Cardiac muscle cell (in vitro differentiated cells and primary cell): ENCODE measurements around the gene SH3BGR. TPM values are rescaled to one million over a fixed set of nuclear protein-coding genes. Genes with fewer than 3 reads are reported as not detected.

Source experiments
- DNase-seq, 2 donors: peaks; one replicate each; pipeline versions ENCODE4 v3.0.0 to v3.0.0-alpha.2; 2010 to 2017; ENCODE audit warnings: low read depth in 1 of 2, low spot score in 1 of 2
- H3K27ac ChIP-seq: fragments of 200-600 bp; sonication (generic); 2 replicates; pipeline ENCODE4 v1.5.1; 2016
- H3K27me3 ChIP-seq: fragments of 200-600 bp; sonication (generic); 2 replicates; pipeline ENCODE4 v1.6.0; 2016; ENCODE audit warnings: control low read depth
- H3K36me3 ChIP-seq: fragments of 200-600 bp; sonication (generic); 2 replicates; pipeline ENCODE4 v1.5.1; 2016; ENCODE audit warnings: control low read depth
- H3K4me1 ChIP-seq: fragments of 200-600 bp; sonication (generic); 2 replicates; pipeline ENCODE4 v1.8.1; 2017; ENCODE audit warnings: low read depth, mild to moderate bottlenecking, mixed run types
- H3K4me3 ChIP-seq: fragments of 200-600 bp; sonication (generic); 2 replicates; pipeline ENCODE4 v1.5.1; 2016; ENCODE audit warnings: mild to moderate bottlenecking
- H3K9me3 ChIP-seq: fragments of 200-600 bp; sonication (generic); 2 replicates; pipeline ENCODE4 v1.5.1; 2017; ENCODE audit warnings: low read depth, mild to moderate bottlenecking, control low read depth
- polyA plus RNA-seq: library from polyadenylated mRNA; unstranded; fragments of >200 nt; fragmentation: Nextera tagmentation; extraction: Ambion mirVana; gene quantifications from 2 replicates; pipeline ENCODE4 v1.2.1, GENCODE V29; 2016
- total RNA-seq: library from RNA; depleted of rRNA; stranded (reverse); fragments of >200 nt; gene quantifications from 2 replicates; pipeline ENCODE4 v1.2.3, GENCODE V29; 2016
- TF ChIP-seq, protein P1 (sequence below): IDR thresholded peaks from 2 replicates; pipeline ENCODE4 v1.5.1; 2012; ENCODE audit warnings: low read depth, mild to moderate bottlenecking, low read length

SH3BGR gene
- total and polyA plus RNA-seq, 2 experiments from 2014 or later, result 168 to 326 TPM

DNA sequence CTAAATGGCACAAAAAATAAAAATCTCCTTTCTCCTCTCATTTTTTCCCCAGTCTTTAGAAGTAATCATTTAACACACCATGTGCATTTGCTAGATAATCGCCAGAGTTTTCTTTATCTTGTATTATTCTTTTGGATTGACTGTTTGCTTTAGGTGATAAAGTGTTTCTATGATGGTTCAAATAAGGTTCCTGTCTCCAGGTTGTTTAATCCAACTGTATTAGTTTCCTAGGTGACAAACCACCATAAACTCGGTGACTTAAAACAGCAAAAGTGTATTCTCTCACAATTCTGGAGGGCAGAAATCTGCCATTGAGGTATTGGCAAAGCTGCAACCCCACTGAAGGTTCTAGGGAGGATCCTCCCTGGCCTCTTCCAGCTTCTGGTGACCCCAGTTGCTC is 109.4 kb downstream of the SH3BGR start:
- TF ChIP-seq, protein P1, sequence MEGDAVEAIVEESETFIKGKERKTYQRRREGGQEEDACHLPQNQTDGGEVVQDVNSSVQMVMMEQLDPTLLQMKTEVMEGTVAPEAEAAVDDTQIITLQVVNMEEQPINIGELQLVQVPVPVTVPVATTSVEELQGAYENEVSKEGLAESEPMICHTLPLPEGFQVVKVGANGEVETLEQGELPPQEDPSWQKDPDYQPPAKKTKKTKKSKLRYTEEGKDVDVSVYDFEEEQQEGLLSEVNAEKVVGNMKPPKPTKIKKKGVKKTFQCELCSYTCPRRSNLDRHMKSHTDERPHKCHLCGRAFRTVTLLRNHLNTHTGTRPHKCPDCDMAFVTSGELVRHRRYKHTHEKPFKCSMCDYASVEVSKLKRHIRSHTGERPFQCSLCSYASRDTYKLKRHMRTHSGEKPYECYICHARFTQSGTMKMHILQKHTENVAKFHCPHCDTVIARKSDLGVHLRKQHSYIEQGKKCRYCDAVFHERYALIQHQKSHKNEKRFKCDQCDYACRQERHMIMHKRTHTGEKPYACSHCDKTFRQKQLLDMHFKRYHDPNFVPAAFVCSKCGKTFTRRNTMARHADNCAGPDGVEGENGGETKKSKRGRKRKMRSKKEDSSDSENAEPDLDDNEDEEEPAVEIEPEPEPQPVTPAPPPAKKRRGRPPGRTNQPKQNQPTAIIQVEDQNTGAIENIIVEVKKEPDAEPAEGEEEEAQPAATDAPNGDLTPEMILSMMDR, result no peak
- DNase-seq, result no peak
- Histone ChIP-seq H3K27me3 (no peaks in the 10 kb centered on the region), H3K27ac (no peak overlapping the region), H3K4me3 (no peak overlapping the region), H3K36me3 (no peaks in the 10 kb centered on the region), H3K9me3 (no peaks in the 10 kb centered on the region), H3K4me1 (peaks cover 9% of the 10 kb centered on the region)

DNA sequence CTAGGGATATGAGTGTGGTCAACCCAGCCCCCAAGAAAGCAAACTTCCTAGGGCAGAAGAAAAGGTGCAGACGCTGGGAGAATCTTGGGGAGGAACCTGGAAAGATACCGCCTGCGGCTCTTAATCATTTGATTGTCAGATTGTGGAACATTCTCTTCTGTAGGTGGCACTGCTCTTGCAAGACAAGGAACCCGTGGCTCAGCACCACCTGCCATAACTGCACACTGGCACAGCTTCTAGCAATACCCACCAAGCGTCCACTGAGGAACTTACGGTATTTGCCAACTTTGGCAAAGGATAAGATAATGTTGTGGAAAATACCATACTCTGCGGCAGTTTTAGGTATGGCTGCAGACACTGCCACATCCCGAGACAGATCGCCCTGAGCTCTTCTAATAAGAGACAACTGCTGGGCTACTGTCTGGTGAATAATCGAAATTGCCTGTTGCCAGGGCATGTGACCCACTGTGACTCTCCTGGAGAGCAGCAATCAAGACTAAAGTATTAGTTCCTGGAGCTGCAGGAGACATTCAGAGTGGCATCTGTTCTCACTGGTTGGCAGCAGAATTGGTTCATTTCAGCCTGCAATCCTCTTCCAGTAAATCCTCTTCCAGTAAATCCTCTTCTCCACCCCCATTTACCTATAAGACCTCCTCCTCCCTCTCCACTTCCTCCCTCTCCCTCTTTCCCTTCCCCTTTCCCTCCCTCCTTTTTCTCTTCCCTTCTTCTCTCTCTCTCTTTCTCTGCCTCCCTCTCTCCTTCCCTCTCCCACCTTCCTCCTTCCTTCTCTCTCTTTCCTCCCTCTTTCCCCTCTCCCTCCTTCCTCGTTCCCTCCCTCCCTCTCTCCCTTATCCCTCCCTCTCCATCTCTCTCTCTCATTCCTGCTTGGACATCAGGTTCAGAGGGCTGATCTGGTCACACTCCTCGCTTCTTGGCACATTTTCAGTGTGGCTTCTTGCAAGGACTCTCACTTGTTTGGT is 111.3 kb downstream of the SH3BGR start:
- Histone ChIP-seq H3K4me3 (no peak overlapping the region), H3K9me3 (no peaks in the 10 kb centered on the region), H3K27ac (no peak overlapping the region), H3K27me3 (no peaks in the 10 kb centered on the region), H3K4me1 (peaks cover 9% of the 10 kb centered on the region), H3K36me3 (no peaks in the 10 kb centered on the region)
- TF ChIP-seq, protein P1, result no peak
- no peak for DNase-seq

DNA sequence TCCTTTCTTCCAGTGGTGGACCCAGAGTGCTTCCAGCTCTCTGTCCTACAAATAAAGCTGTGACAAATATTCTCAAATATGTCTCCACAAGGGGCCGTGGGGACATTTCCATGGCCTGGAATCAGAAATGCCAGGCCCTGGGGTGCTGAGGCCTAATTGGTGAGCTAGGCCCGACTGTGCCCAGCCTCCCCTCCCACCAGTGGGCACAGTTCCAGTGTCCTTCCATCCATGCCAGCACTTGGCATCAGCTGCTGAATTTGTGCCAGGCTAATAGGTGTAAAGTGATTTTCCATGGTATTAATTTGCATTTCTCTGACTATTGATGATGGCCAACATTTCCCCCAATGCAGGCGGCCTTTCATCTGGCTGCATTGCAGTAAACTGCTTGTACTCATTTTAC is 112.4 kb downstream of the SH3BGR start:
- Histone ChIP-seq H3K27me3 (no peaks in the 10 kb centered on the region), H3K9me3 (no peaks in the 10 kb centered on the region), H3K4me3 (no peak overlapping the region), H3K36me3 (no peaks in the 10 kb centered on the region), H3K27ac (no peak overlapping the region), H3K4me1 (peaks cover 9% of the 10 kb centered on the region)
- no peak for DNase-seq
- TF ChIP-seq, protein P1, result no peak

Other genes starting within 250 kb of the SH3BGR start
- 29.2 and 62.8 TPM in 2 replicates for gene BRWD1, start 138.3 kb upstream of the SH3BGR start, total RNA-seq
- 32.6 and 42.9 TPM in 2 replicates for gene BRWD1, start 138.3 kb upstream of the SH3BGR start, polyA plus RNA-seq
- gene HMGN1, start 102.9 kb upstream of the SH3BGR start, total RNA-seq, result 258 and 375 TPM in 2 replicates
- gene HMGN1, start 102.9 kb upstream of the SH3BGR start, polyA plus RNA-seq, result 559 and 612 TPM in 2 replicates
- 2.0 and 2.9 TPM in 2 replicates for gene LCA5L, start 6.2 kb upstream of the SH3BGR start, total RNA-seq
- gene LCA5L, start 6.2 kb upstream of the SH3BGR start, polyA plus RNA-seq, result 3.4 and 5.0 TPM in 2 replicates
- gene B3GALT5, start 161.0 kb downstream of the SH3BGR start, total RNA-seq, result 1.4 and 2.0 TPM in 2 replicates
- 0.40 and 1.1 TPM in 2 replicates for gene B3GALT5, start 161.0 kb downstream of the SH3BGR start, polyA plus RNA-seq